OCI-LY1 (cell line): ENCODE measurements around the gene ASB15.

Experiments used
- EZH2 ChIP-seq: fragments of 200-600 bp; sonication (generic), shearing (Covaris generic); IDR thresholded peaks from 2 replicates; pipeline ENCODE4 v1.8.0; 2017; ENCODE audit warnings: borderline replicate concordance, mixed run types, mild to moderate bottlenecking, antibody characterized with exemption, low read length, moderate library complexity, mixed read lengths
- TF ChIP-seq, protein P1 (sequence below): fragments of 200-600 bp; sonication (generic), shearing (Covaris generic); IDR thresholded peaks from 2 replicates; pipeline ENCODE4 v1.5.1; 2017; ENCODE audit warnings: mild to moderate bottlenecking, antibody characterized with exemption, low read length, moderate library complexity, mixed read lengths

DNA sequence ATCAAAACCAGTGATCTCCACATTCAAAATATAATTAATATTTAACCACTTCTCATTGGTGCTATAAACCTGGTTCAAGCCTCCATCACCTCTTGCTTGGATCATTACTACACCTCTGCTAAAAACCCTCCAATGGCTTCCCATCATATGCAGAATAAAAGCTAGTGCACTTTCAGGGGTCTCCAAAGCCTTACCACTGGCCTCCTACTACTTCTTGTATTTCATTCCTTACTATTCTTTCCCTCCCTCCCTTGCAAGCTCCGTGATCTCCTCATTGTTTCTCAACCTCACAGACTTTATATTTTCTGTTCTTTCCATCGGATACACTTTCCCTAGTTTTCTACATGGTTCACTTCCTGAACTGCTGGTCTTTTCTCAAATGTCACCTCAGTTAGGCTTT, 85.5 kb downstream of the ASB15 start:
- TF ChIP-seq, protein P1, sequence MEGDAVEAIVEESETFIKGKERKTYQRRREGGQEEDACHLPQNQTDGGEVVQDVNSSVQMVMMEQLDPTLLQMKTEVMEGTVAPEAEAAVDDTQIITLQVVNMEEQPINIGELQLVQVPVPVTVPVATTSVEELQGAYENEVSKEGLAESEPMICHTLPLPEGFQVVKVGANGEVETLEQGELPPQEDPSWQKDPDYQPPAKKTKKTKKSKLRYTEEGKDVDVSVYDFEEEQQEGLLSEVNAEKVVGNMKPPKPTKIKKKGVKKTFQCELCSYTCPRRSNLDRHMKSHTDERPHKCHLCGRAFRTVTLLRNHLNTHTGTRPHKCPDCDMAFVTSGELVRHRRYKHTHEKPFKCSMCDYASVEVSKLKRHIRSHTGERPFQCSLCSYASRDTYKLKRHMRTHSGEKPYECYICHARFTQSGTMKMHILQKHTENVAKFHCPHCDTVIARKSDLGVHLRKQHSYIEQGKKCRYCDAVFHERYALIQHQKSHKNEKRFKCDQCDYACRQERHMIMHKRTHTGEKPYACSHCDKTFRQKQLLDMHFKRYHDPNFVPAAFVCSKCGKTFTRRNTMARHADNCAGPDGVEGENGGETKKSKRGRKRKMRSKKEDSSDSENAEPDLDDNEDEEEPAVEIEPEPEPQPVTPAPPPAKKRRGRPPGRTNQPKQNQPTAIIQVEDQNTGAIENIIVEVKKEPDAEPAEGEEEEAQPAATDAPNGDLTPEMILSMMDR, result no peak
- TF ChIP-seq EZH2, result no peak
